ENCODE measurements around the gene SLC25A23. TPM values are rescaled to one million over a fixed set of nuclear protein-coding genes. Genes with fewer than 3 reads are reported as not detected.

The SLC25A23 gene
- total and polyA plus RNA-seq, 9 donors, result 26.7 to 74.0 (median 43.8) TPM

GRCh38 chr19:6394831-6395230 is 64.8 kb downstream of the SLC25A23 start:
- Histone ChIP-seq H3K9me3 (no peaks in the 10 kb centered on the region), H3K4me3 (no peak overlapping the region), H3K27ac (no peak overlapping the region), H3K36me3 (no peaks in the 10 kb centered on the region), H3K4me1 (ENCODE audit: insufficient read depth) (peaks cover 4% of the 10 kb centered on the region), H3K27me3 (no peaks in the 10 kb centered on the region)
- no peak for DNase-seq
- TF ChIP-seq POLR2A (IDR thresholded peaks at IDR 0.05) (no peak), CTCF (IDR thresholded peaks at IDR 0.05) (no peak), EP300 (IDR thresholded peaks at IDR 0.05) (no peak)
- 81 to 86% (median 84%) methylated on average over 3 of the region's 3 CpGs for WGBS, 3 donors
- intact Hi-C loops (cut with DNase I), result no loop called here

GRCh38 chr19:6393983-6394412 is 65.6 kb downstream of the SLC25A23 start:
- Histone ChIP-seq H3K27ac (peak overlapping the region; percentile 74 to 97), H3K4me3 (peak overlapping the region; percentile 75), H3K36me3 (no peaks in the 10 kb centered on the region), H3K4me1 (ENCODE audit: insufficient read depth) (peaks cover 4% of the 10 kb centered on the region), H3K9me3 (no peaks in the 10 kb centered on the region), H3K27me3 (no peaks in the 10 kb centered on the region)
- TF ChIP-seq EP300 (IDR thresholded peaks at IDR 0.05) (no peak), POLR2A (IDR thresholded peaks at IDR 0.05) (no peak), CTCF (IDR thresholded peaks at IDR 0.05) (no peak)
- WGBS, 3 donors, result 22 to 28% (median 24%) methylated on average over 14 of the region's 14 CpGs
- no peak for DNase-seq
- intact Hi-C loops (cut with DNase I), result no loop called here

- H3K27me3 ChIP-seq, result no peaks in the 10 kb centered on the region
- H3K4me1 ChIP-seq (ENCODE audit: insufficient read depth), result peaks cover 4% of the 10 kb centered on the region
- peak; percentile 98 to 100 (median 99) for DNase-seq
- H3K4me3 ChIP-seq, result peak within 1 kb of the TSS; percentile 75
- peak within 1 kb of the TSS; percentile 74 to 97 for H3K27ac ChIP-seq
- WGBS, 3 donors, result 0% methylated on average over 58 to 69 of the region's 69 CpGs
- H3K36me3 ChIP-seq, result no peaks in the 10 kb centered on the region
- TF ChIP-seq CTCF (IDR thresholded peaks at IDR 0.05) (peak in 2 of 3 donors; percentile 12 to 53), POLR2A (IDR thresholded peaks at IDR 0.05) (peak; percentile 57), EP300 (IDR thresholded peaks at IDR 0.05) (peak; percentile 42)
- intact Hi-C loops (cut with DNase I), result no loop called here
- no peaks in the 10 kb centered on the region for H3K9me3 ChIP-seq
Observed at GRCh38 chr19:6393074-6393982, 66.3 kb downstream of the SLC25A23 start, which contains the start of gene GTF2F1. GTF2F1 (minus strand) TSS chr19:6393164; CDS start chr19:6392995, 169 bp downstream.

GRCh38 chr19:6392221-6393073 is 67.1 kb downstream of the SLC25A23 start:
- WGBS, 3 donors, result 5 to 7% (median 6%) methylated on average over 30 of the region's 30 CpGs
- Histone ChIP-seq H3K36me3 (no peaks in the 10 kb centered on the region), H3K9me3 (no peaks in the 10 kb centered on the region), H3K27me3 (no peaks in the 10 kb centered on the region), H3K4me1 (ENCODE audit: insufficient read depth) (peaks cover 4% of the 10 kb centered on the region), H3K4me3 (peak overlapping the region; percentile 75), H3K27ac (peak overlapping the region in 1 of 2 donors; percentile 97)
- TF ChIP-seq EP300 (IDR thresholded peaks at IDR 0.05), result no peak
- TF ChIP-seq CTCF (IDR thresholded peaks at IDR 0.05), result no peak
- TF ChIP-seq POLR2A (IDR thresholded peaks at IDR 0.05), result no peak
- DNase-seq, result no peak
- intact Hi-C loops (cut with DNase I), result no loop called here

All from ovary (tissue), 9 donors.